ENCODE results near the gene RIT1.

- TF ChIP-seq GATA2 (IDR thresholded peaks at IDR 0.05; ENCODE audit: low read depth, low read length) = no peak
- no peak for TF ChIP-seq GATA3 (IDR thresholded peaks at IDR 0.05; ENCODE audit: low read depth, low read length)
Measured at GRCh38 chr1:155898888-155899287, 12.3 kb downstream of the RIT1 start.

All from SH-SY5Y (cell line).